Measurements from ENCODE around the gene GNG7.
A peak's percentile ranks its signal among the peaks of the same experiment; 100 is the strongest.
"Not testable (repeated sequence)": the region's sequence is repeated elsewhere in the genome, so short reads cannot be mapped to it uniquely, and the experiment has no call there.

Gene GNG7

GRCh38 chr19:2600914-2601870 is 101.3 kb downstream of the GNG7 start:
- DNase-seq (ENCODE audit: low spot score): no peak

- no peak for DNase-seq (ENCODE audit: low spot score)
Observed at GRCh38 chr19:2594319-2594718, 108.2 kb downstream of the GNG7 start.

- no peak for DNase-seq (ENCODE audit: low spot score)
Observed at GRCh38 chr19:2592824-2593223, 109.7 kb downstream of the GNG7 start.

GRCh38 chr19:2591537-2592291 is 110.8 kb downstream of the GNG7 start:
- no peak for DNase-seq (ENCODE audit: low spot score)

- DNase-seq (ENCODE audit: low spot score): no peak
Observed at GRCh38 chr19:2590630-2591399, 111.7 kb downstream of the GNG7 start.

GRCh38 chr19:2589441-2589840 is 113.1 kb downstream of the GNG7 start:
- DNase-seq (ENCODE audit: low spot score): no peak

GRCh38 chr19:2588081-2588777 is 114.3 kb downstream of the GNG7 start:
- no peak for DNase-seq (ENCODE audit: low spot score)

- DNase-seq (ENCODE audit: low spot score): no peak
Observed at GRCh38 chr19:2587001-2587719, 115.3 kb downstream of the GNG7 start.

- DNase-seq (ENCODE audit: low spot score): no peak
Observed at GRCh38 chr19:2586196-2586595, 116.3 kb downstream of the GNG7 start.

- DNase-seq (ENCODE audit: low spot score): no peak
Observed at GRCh38 chr19:2584002-2584401, 118.5 kb downstream of the GNG7 start.

GRCh38 chr19:2582984-2583956 is 119.2 kb downstream of the GNG7 start:
- no peak for DNase-seq (ENCODE audit: low spot score)

GRCh38 chr19:2580396-2580795 is 122.1 kb downstream of the GNG7 start:
- DNase-seq (ENCODE audit: low spot score): not testable (repeated sequence)

- DNase-seq (ENCODE audit: low spot score): no peak
Observed at GRCh38 chr19:2579678-2580280, 122.7 kb downstream of the GNG7 start.

GRCh38 chr19:2578901-2579677 is 123.4 kb downstream of the GNG7 start:
- DNase-seq (ENCODE audit: low spot score): peak; percentile 74

- no peak for DNase-seq (ENCODE audit: low spot score)
Observed at GRCh38 chr19:2578391-2578890, 124.1 kb downstream of the GNG7 start.

- no peak for DNase-seq (ENCODE audit: low spot score)
Observed at GRCh38 chr19:2577722-2578335, 124.7 kb downstream of the GNG7 start.

- DNase-seq (ENCODE audit: low spot score): no peak
Observed at GRCh38 chr19:2575734-2576481, 126.6 kb downstream of the GNG7 start.

All from CD4-positive, alpha-beta T cell treated with Interleukin-15 for 4 hours (primary cell).